HepG2 (cell line): ENCODE measurements around the gene TSPAN11.

ENCODE experiments used
- ATF2 ChIP-seq: sonication (generic); formaldehyde crosslinking; IDR thresholded peaks from 2 replicates; pipeline ENCODE4 v1.4.0; 2020; ENCODE audit warnings: missing genetic modification reagents
- CTCF ChIP-seq: sonication (generic); formaldehyde crosslinking; IDR thresholded peaks from 2 replicates; pipeline ENCODE4 v1.5.0; 2020; ENCODE audit warnings: mild to moderate bottlenecking, missing genetic modification reagents, moderate library complexity
- E2F5 ChIP-seq: sonication (generic); formaldehyde crosslinking; conservative IDR thresholded peaks from 2 replicates; pipeline ENCODE4 v1.4.0; 2020; ENCODE audit warnings: missing genetic modification reagents
- HDAC2 ChIP-seq: sonication (generic); formaldehyde crosslinking; IDR thresholded peaks from 2 replicates; pipeline ENCODE4 v1.4.0; 2020; ENCODE audit warnings: missing genetic modification reagents
- MYC ChIP-seq: sonication (generic); formaldehyde crosslinking; IDR thresholded peaks from 2 replicates; pipeline ENCODE4 v1.9.0; 2021; ENCODE audit warnings: missing genetic modification reagents, borderline replicate concordance
- NFKB2 ChIP-seq: sonication (generic); formaldehyde crosslinking; IDR thresholded peaks from 2 replicates; pipeline ENCODE4 v1.4.0; 2020; ENCODE audit warnings: missing genetic modification reagents, borderline replicate concordance
- POLR2A ChIP-seq, 2 experiments: IDR thresholded peaks; 2 replicates each; pipeline ENCODE4 v1.6.1; 2011; ENCODE audit warnings: low read depth in 2 of 2, low read length in 2 of 2, mild to moderate bottlenecking in 1 of 2, moderate library complexity in 1 of 2; ENCODE audit not compliant: insufficient read depth in 1 of 2

- TF ChIP-seq NFKB2 (CRISPR knock-in tag) (no peak), CTCF (CRISPR knock-in tag) (no peak), HDAC2 (no peak), MYC (CRISPR knock-in tag) (no peak), ATF2 (CRISPR knock-in tag) (no peak), POLR2A (IDR thresholded peaks at IDR 0.05; ENCODE audit: insufficient read depth in 1 of 2, low read depth in 2 of 2, low read length in 2 of 2) (no peak), E2F5 (CRISPR knock-in tag) (no peak)
Measured at GRCh38 chr12:30902596-30902995, 24.0 kb upstream of the TSPAN11 start.
